Activated CD8-positive, alpha-beta T cell treated with anti-CD3 and anti-CD28 coated beads, Interleukin-2, amount 10 ng/mL, durations not matched to agents 7 days and 5 days (primary cell): Measurements from ENCODE around the gene FOXD2. TPM values are rescaled to one million over a fixed set of nuclear protein-coding genes. Genes with fewer than 3 reads are reported as not detected.

Experiments used
- ATAC-seq: fragments of 150-1000 bp; cut with Tn5 transposase; one replicate; pipeline ENCODE4 v1.10.0; 2021; ENCODE audit warnings: moderate library complexity
- CTCF ChIA-PET: fragments of 350-600 bp; sonication (Branson Sonifier 250); formaldehyde crosslinking; loops from one replicate; lab custom pipeline; 2021; ENCODE audit warnings: antibody characterized with exemption; lab: Charles Lee
- POLR2A ChIA-PET: fragments of 350-600 bp; sonication (Branson Sonifier 250); formaldehyde crosslinking; loops from one replicate; lab custom pipeline; 2021; ENCODE audit warnings: antibody characterized with exemption; lab: Charles Lee
- DNase-seq: peaks from one replicate; pipeline ENCODE4 v3.0.0-alpha.2; 2020
- H3K27ac Mint-ChIP-seq: one replicate; pipeline ENCODE4 v1.8.0; 2021; ENCODE audit warnings: mild to moderate bottlenecking, mixed read lengths
- H3K27me3 Mint-ChIP-seq: one replicate; pipeline ENCODE4 v1.8.0; 2021; ENCODE audit warnings: low read depth, mixed read lengths
- H3K36me3 Mint-ChIP-seq: one replicate; pipeline ENCODE4 v1.8.0; 2021; ENCODE audit warnings: low read depth, mixed read lengths
- H3K4me1 Mint-ChIP-seq: one replicate; pipeline ENCODE4 v1.8.0; 2021; ENCODE audit warnings: low read depth, mixed read lengths
- H3K4me3 Mint-ChIP-seq: one replicate; pipeline ENCODE4 v1.8.0; 2021; ENCODE audit warnings: mild to moderate bottlenecking, mixed read lengths
- H3K9me3 Mint-ChIP-seq: one replicate; pipeline ENCODE4 v1.8.0; 2022; ENCODE audit warnings: mixed read lengths; ENCODE audit not compliant: insufficient read depth
- total RNA-seq, 2 experiments: library from RNA; stranded (reverse); gene quantifications; one replicate each; pipeline ENCODE4 v1.2.3, GENCODE V29; 2021

FOXD2 gene
- under 1 TPM; 0.24 to 0.31 TPM for total RNA-seq

- peak; percentile 95 for DNase-seq
- H3K4me3 Mint-ChIP-seq: peak within 1 kb of the TSS; percentile 93
Measured at GRCh38 chr1:47437447-47438164, at the start of gene FOXD2. TSS of gene FOXD2 (plus strand) at chr1:47438044. CDS start at chr1:47438136, 92 bp downstream.

GRCh38 chr1:47388891-47389238 lies 49.0 kb upstream of the FOXD2 start:
- Mint-ChIP-seq H3K27me3 (peaks cover 14% of the 10 kb centered on the region), H3K4me1 (no peaks in the 10 kb centered on the region), H3K27ac (no peak overlapping the region)

More at GRCh38 chr1:47437447-47438164, at the start of gene FOXD2:
- ChIA-PET POLR2A (interaction anchor here (0.9 kb wide), 1 partner anchor 273 kb away, joined by 5 read pairs; no protein-coding TSS in a partner anchor), CTCF (interaction anchor here (0.6 to 6.1 kb wide), 53 partner anchors 8 to 320 kb away, joined by 3 to 71 read pairs (median 4); partner anchors contain the start of genes CMPK1, PDZK1IP1 and STIL)
- Mint-ChIP-seq H3K4me1 (peaks cover 34% of the 10 kb centered on the region), H3K27ac (peak within 1 kb of the TSS; percentile 88), H3K9me3 (no peaks in the 10 kb centered on the region), H3K27me3 (peaks cover 28% of the 10 kb centered on the region), H3K36me3 (peaks cover 27% of the 10 kb centered on the region)
- ATAC-seq: peak; percentile 90

GRCh38 chr1:47389731-47390130 lies 48.1 kb upstream of the FOXD2 start:
- Mint-ChIP-seq H3K9me3 (no peaks in the 10 kb centered on the region), H3K4me3 (no peak overlapping the region), H3K27ac (no peak overlapping the region), H3K36me3 (no peaks in the 10 kb centered on the region), H3K4me1 (no peaks in the 10 kb centered on the region), H3K27me3 (peaks cover 19% of the 10 kb centered on the region)
- ATAC-seq (no peak), DNase-seq (no peak)
- POLR2A ChIA-PET: no interaction called here
- CTCF ChIA-PET: interaction anchor here (0.8 to 4.5 kb wide), 8 partner anchors 9 to 336 kb away, joined by 3 to 30 read pairs (median 6); partner anchors contain the start of gene FOXD2

More at GRCh38 chr1:47388891-47389238, 49.0 kb upstream of the FOXD2 start:
- no peak overlapping the region for H3K4me3 Mint-ChIP-seq
- ATAC-seq: peak; percentile 67
- POLR2A ChIA-PET: no interaction called here
- peak; percentile 62 for DNase-seq
- no peaks in the 10 kb centered on the region for H3K36me3 Mint-ChIP-seq
- no peaks in the 10 kb centered on the region for H3K9me3 Mint-ChIP-seq
- CTCF ChIA-PET: interaction anchor here (0.6 to 4.5 kb wide), 16 partner anchors 8 to 365 kb away, joined by 3 to 30 read pairs (median 4); partner anchors contain the start of genes CMPK1 and FOXD2

GRCh38 chr1:47390843-47391242 lies 47.0 kb upstream of the FOXD2 start:
- H3K36me3 Mint-ChIP-seq: no peaks in the 10 kb centered on the region
- POLR2A ChIA-PET: no interaction called here

GRCh38 chr1:47393141-47393540 lies 44.7 kb upstream of the FOXD2 start:
- CTCF ChIA-PET: interaction anchor here (0.9 to 1.3 kb wide), 2 partner anchors 39 to 333 kb away, joined by 3 to 4 read pairs; no protein-coding TSS in a partner anchor
- no peaks in the 10 kb centered on the region for H3K4me1 Mint-ChIP-seq

More at GRCh38 chr1:47390843-47391242, 47.0 kb upstream of the FOXD2 start:
- no peaks in the 10 kb centered on the region for H3K9me3 Mint-ChIP-seq
- H3K27ac Mint-ChIP-seq: no peak overlapping the region
- no peak for DNase-seq
- CTCF ChIA-PET: interaction anchor here (3.5 to 4.5 kb wide), 2 partner anchors 46 to 335 kb away, joined by 21 to 30 read pairs; partner anchors contain the start of gene FOXD2
- no peak overlapping the region for H3K4me3 Mint-ChIP-seq
- ATAC-seq: no peak
- no peaks in the 10 kb centered on the region for H3K4me1 Mint-ChIP-seq
- H3K27me3 Mint-ChIP-seq: peaks cover 19% of the 10 kb centered on the region

GRCh38 chr1:47395433-47395832 lies 42.4 kb upstream of the FOXD2 start:
- no peak overlapping the region for H3K4me3 Mint-ChIP-seq
- H3K27me3 Mint-ChIP-seq: peaks cover 12% of the 10 kb centered on the region
- no peaks in the 10 kb centered on the region for H3K9me3 Mint-ChIP-seq
- H3K4me1 Mint-ChIP-seq: no peaks in the 10 kb centered on the region
- CTCF ChIA-PET: interaction anchor here (1.0 kb wide), 1 partner anchor 41 kb away, joined by 3 read pairs; no protein-coding TSS in a partner anchor
- ATAC-seq (no peak), DNase-seq (no peak)
- no peak overlapping the region for H3K27ac Mint-ChIP-seq
- POLR2A ChIA-PET: interaction anchor here (0.6 kb wide), 1 partner anchor 237 kb away, joined by 3 read pairs; no protein-coding TSS in a partner anchor
- H3K36me3 Mint-ChIP-seq: no peaks in the 10 kb centered on the region

More at GRCh38 chr1:47393141-47393540, 44.7 kb upstream of the FOXD2 start:
- Mint-ChIP-seq H3K4me3 (no peak overlapping the region), H3K36me3 (no peaks in the 10 kb centered on the region), H3K27me3 (peaks cover 17% of the 10 kb centered on the region), H3K9me3 (no peaks in the 10 kb centered on the region), H3K27ac (no peak overlapping the region)
- DNase-seq (no peak), ATAC-seq (no peak)
- POLR2A ChIA-PET: no interaction called here

GRCh38 chr1:47396671-47397196 lies 41.1 kb upstream of the FOXD2 start:
- POLR2A ChIA-PET: no interaction called here
- CTCF ChIA-PET: interaction anchor here (1.7 kb wide), 1 partner anchor 8 kb away, joined by 6 read pairs; no protein-coding TSS in a partner anchor
- Mint-ChIP-seq H3K4me3 (no peak overlapping the region), H3K4me1 (no peaks in the 10 kb centered on the region), H3K36me3 (no peaks in the 10 kb centered on the region), H3K27ac (no peak overlapping the region), H3K27me3 (peaks cover 15% of the 10 kb centered on the region), H3K9me3 (no peaks in the 10 kb centered on the region)
- peak; percentile 14 for DNase-seq
- no peak for ATAC-seq

GRCh38 chr1:47399138-47399845 lies 38.6 kb upstream of the FOXD2 start:
- peaks cover 12% of the 10 kb centered on the region for H3K27me3 Mint-ChIP-seq
- no peak overlapping the region for H3K27ac Mint-ChIP-seq
- H3K4me1 Mint-ChIP-seq: no peaks in the 10 kb centered on the region
- H3K4me3 Mint-ChIP-seq: no peak overlapping the region
- no peak for ATAC-seq
- H3K9me3 Mint-ChIP-seq: no peaks in the 10 kb centered on the region
- no peaks in the 10 kb centered on the region for H3K36me3 Mint-ChIP-seq
- DNase-seq: no peak
- ChIA-PET CTCF (no interaction called here), POLR2A (no interaction called here)

GRCh38 chr1:47399846-47400155 lies 38.0 kb upstream of the FOXD2 start:
- ATAC-seq (no peak), DNase-seq (no peak)
- no peaks in the 10 kb centered on the region for H3K4me1 Mint-ChIP-seq
- peaks cover 10% of the 10 kb centered on the region for H3K27me3 Mint-ChIP-seq
- H3K27ac Mint-ChIP-seq: no peak overlapping the region
- no peaks in the 10 kb centered on the region for H3K36me3 Mint-ChIP-seq
- H3K4me3 Mint-ChIP-seq: no peak overlapping the region
- POLR2A ChIA-PET: no interaction called here
- CTCF ChIA-PET: no interaction called here
- H3K9me3 Mint-ChIP-seq: no peaks in the 10 kb centered on the region

GRCh38 chr1:47401761-47402160 lies 36.1 kb upstream of the FOXD2 start:
- no peak overlapping the region for H3K4me3 Mint-ChIP-seq
- ChIA-PET CTCF (interaction anchor here (0.9 to 1.5 kb wide), 2 partner anchors 13 kb away, joined by 3 to 7 read pairs; no protein-coding TSS in a partner anchor), POLR2A (no interaction called here)
- DNase-seq: no peak
- H3K27me3 Mint-ChIP-seq: peaks cover 22% of the 10 kb centered on the region
- no peaks in the 10 kb centered on the region for H3K4me1 Mint-ChIP-seq
- no peaks in the 10 kb centered on the region for H3K36me3 Mint-ChIP-seq
- ATAC-seq: no peak
- H3K9me3 Mint-ChIP-seq: no peaks in the 10 kb centered on the region
- no peak overlapping the region for H3K27ac Mint-ChIP-seq

GRCh38 chr1:47402591-47402990 lies 35.3 kb upstream of the FOXD2 start:
- POLR2A ChIA-PET: no interaction called here

More at GRCh38 chr1:47402591-47402990, 35.3 kb upstream of the FOXD2 start:
- Mint-ChIP-seq H3K4me3 (no peak overlapping the region), H3K27ac (no peak overlapping the region), H3K27me3 (peaks cover 22% of the 10 kb centered on the region), H3K36me3 (no peaks in the 10 kb centered on the region), H3K9me3 (no peaks in the 10 kb centered on the region), H3K4me1 (no peaks in the 10 kb centered on the region)
- no peak for DNase-seq
- CTCF ChIA-PET: interaction anchor here (0.9 kb wide), 1 partner anchor 12 kb away, joined by 3 read pairs; no protein-coding TSS in a partner anchor
- no peak for ATAC-seq
